ENCODE data around the gene DUOX1. TPM values are rescaled to one million over a fixed set of nuclear protein-coding genes. Genes with fewer than 3 reads are reported as not detected.

The DUOX1 gene
- polyA plus RNA-seq, 3 donors: 0.22 TPM; not detected in 2

- WGBS (ENCODE audit: insufficient coverage): 93% methylated on average over 3 of the region's 8 CpGs
- H3K36me3 ChIP-seq (replicated peaks in 1 of 2; ENCODE audit: control insufficient read depth in 1 of 2, insufficient read depth in 2 of 2, low read length in 2 of 2): no peaks in the 10 kb centered on the region
- H3K27me3 Mint-ChIP-seq (ENCODE audit: low read depth in 3 of 3): peaks cover 2 to 10% (median 8%) of the 10 kb centered on the region in 3 donors
These were observed 25.9 kb downstream of the DUOX1 start for GRCh38 chr15:45155739-45156138.

GRCh38 chr15:45156744-45157455 lies 27.1 kb downstream of the DUOX1 start:
- Mint-ChIP-seq H3K36me3 (peaks cover 2 to 7% of the 10 kb centered on the region in 2 donors), H3K4me1 (no peaks in the 10 kb centered on the region), H3K27ac (peak overlapping the region in 2 of 7 donors; percentile 27 to 59), H3K9me3 (peaks cover 0 to 3% (median 0%) of the 10 kb centered on the region in 7 donors), H3K4me3 (no peak overlapping the region), H3K27me3 (ENCODE audit: low read depth in 3 of 3) (peaks cover 0 to 10% (median 8%) of the 10 kb centered on the region in 3 donors)
- Histone ChIP-seq H3K4me3 (replicated peaks in 1 of 3; ENCODE audit: low read depth in 2 of 3, low read length in 3 of 3) (no peak overlapping the region), H4K20me1 (ENCODE audit: insufficient read depth, low read length) (no peaks in the 10 kb centered on the region), H3K9me3 (replicated peaks in 1 of 2; ENCODE audit: control insufficient read depth in 1 of 2, insufficient read depth in 1 of 2, low read length in 2 of 2) (no peaks in the 10 kb centered on the region), H3K9ac (ENCODE audit: insufficient read depth, low read length, poor library complexity, severe bottlenecking) (no peak overlapping the region), H3K4me1 (ENCODE audit: control insufficient read depth in 1 of 2, insufficient read depth in 2 of 2, low read length in 2 of 2) (no peaks in the 10 kb centered on the region), H3K27ac (ENCODE audit: low read depth in 1 of 2, low read length in 2 of 2) (no peak overlapping the region), H3K36me3 (replicated peaks in 1 of 2; ENCODE audit: control insufficient read depth in 1 of 2, insufficient read depth in 2 of 2, low read length in 2 of 2) (no peaks in the 10 kb centered on the region), H3K27me3 (ENCODE audit: control insufficient read depth in 2 of 2, insufficient read depth in 2 of 2, low read length in 2 of 2) (no peaks in the 10 kb centered on the region), H3K4me2 (replicated peaks; ENCODE audit: extremely low read depth, low read length, poor library complexity, severe bottlenecking) (no peak overlapping the region), H3K79me2 (ENCODE audit: insufficient read depth, low read length) (no peaks in the 10 kb centered on the region), H2AFZ (ENCODE audit: insufficient read depth, low read depth, low read length, poor library complexity, severe bottlenecking) (no peak overlapping the region)
- intact Hi-C loops (cut with micrococcal nuclease): no loop called here
- 78% methylated on average over 4 of the region's 7 CpGs for WGBS (ENCODE audit: insufficient coverage)
- no peak for DNase-seq
- no peak for TF ChIP-seq CTCF (IDR thresholded peaks at IDR 0.05)

More at GRCh38 chr15:45155739-45156138, 25.9 kb downstream of the DUOX1 start:
- no peak overlapping the region for H2AFZ ChIP-seq (ENCODE audit: insufficient read depth, low read depth, low read length, poor library complexity, severe bottlenecking)
- Mint-ChIP-seq H3K4me3 (no peak overlapping the region), H3K36me3 (peaks cover 2 to 7% of the 10 kb centered on the region in 2 donors), H3K4me1 (no peaks in the 10 kb centered on the region), H3K9me3 (peaks cover 0 to 3% (median 0%) of the 10 kb centered on the region in 7 donors), H3K27ac (no peak overlapping the region)
- no peak overlapping the region for H3K4me3 ChIP-seq (replicated peaks in 1 of 3; ENCODE audit: low read depth in 2 of 3, low read length in 3 of 3)
- no peak for TF ChIP-seq CTCF (IDR thresholded peaks at IDR 0.05)
- DNase-seq: no peak
- H3K4me2 ChIP-seq (replicated peaks; ENCODE audit: extremely low read depth, low read length, poor library complexity, severe bottlenecking): no peak overlapping the region
- intact Hi-C loops (cut with micrococcal nuclease): no loop called here
- H3K27ac ChIP-seq (ENCODE audit: low read depth in 1 of 2, low read length in 2 of 2): no peak overlapping the region
- H3K79me2 ChIP-seq (ENCODE audit: insufficient read depth, low read length): no peaks in the 10 kb centered on the region
- H3K4me1 ChIP-seq (ENCODE audit: control insufficient read depth in 1 of 2, insufficient read depth in 2 of 2, low read length in 2 of 2): no peaks in the 10 kb centered on the region
- no peak overlapping the region for H3K9ac ChIP-seq (ENCODE audit: insufficient read depth, low read length, poor library complexity, severe bottlenecking)
- H3K27me3 ChIP-seq (ENCODE audit: control insufficient read depth in 2 of 2, insufficient read depth in 2 of 2, low read length in 2 of 2): no peaks in the 10 kb centered on the region
- no peaks in the 10 kb centered on the region for H3K9me3 ChIP-seq (replicated peaks in 1 of 2; ENCODE audit: control insufficient read depth in 1 of 2, insufficient read depth in 1 of 2, low read length in 2 of 2)
- H4K20me1 ChIP-seq (ENCODE audit: insufficient read depth, low read length): no peaks in the 10 kb centered on the region

All from CD14-positive monocyte (primary cell).